IPS-18a (cell line): ENCODE data around the gene TMEM167B.

ENCODE experiments used
- H3K27ac ChIP-seq: one replicate; pipeline ENCODE4 v1.5.1; 2013; ENCODE audit warnings: low read length
- H3K27me3 ChIP-seq: one replicate; pipeline ENCODE4 v1.6.1; 2013; ENCODE audit warnings: mild to moderate bottlenecking, low read length; ENCODE audit not compliant: control insufficient read depth, insufficient read depth
- H3K36me3 ChIP-seq: one replicate; pipeline ENCODE4 v1.6.1; 2013; ENCODE audit warnings: low read depth, low read length; ENCODE audit not compliant: control insufficient read depth
- H3K4me1 ChIP-seq: one replicate; pipeline ENCODE4 v1.6.1; 2013; ENCODE audit warnings: low read depth, low read length; ENCODE audit not compliant: control insufficient read depth
- H3K4me3 ChIP-seq: one replicate; pipeline ENCODE4 v1.5.1; 2013; ENCODE audit warnings: low read length
- H3K9ac ChIP-seq: one replicate; pipeline ENCODE4 v1.6.1; 2013; ENCODE audit warnings: mild to moderate bottlenecking, low read length, moderate library complexity
- H3K9me3 ChIP-seq: one replicate; pipeline ENCODE4 v1.6.1; 2013; ENCODE audit warnings: low read depth, low read length; ENCODE audit not compliant: control insufficient read depth

The TMEM167B gene

DNA sequence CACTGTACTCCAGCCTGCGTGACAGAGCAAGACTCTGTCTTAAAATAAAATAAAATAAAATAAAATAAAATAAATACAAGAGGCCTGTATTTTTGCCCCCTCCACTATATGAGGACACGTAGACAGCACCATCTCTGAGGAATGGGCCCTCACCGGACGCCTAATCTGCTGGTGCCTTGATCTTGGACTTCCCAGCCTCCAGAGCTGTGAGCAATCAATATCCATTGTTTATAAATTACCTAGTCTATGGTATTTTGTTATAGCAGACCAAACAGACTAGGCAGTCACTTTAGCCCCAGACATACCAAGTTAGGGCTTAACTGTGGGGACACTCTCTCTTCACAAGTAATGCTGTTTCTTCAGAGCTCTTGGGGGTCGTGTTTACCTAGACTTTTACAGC is 29.8 kb downstream of the TMEM167B start:
- H3K4me3 ChIP-seq = no peak overlapping the region
- peaks cover 10% of the 10 kb centered on the region for H3K27me3 ChIP-seq
- H3K36me3 ChIP-seq = no peaks in the 10 kb centered on the region
- H3K4me1 ChIP-seq = no peaks in the 10 kb centered on the region
- H3K27ac ChIP-seq = no peak overlapping the region
- H3K9ac ChIP-seq = no peak overlapping the region
- no peaks in the 10 kb centered on the region for H3K9me3 ChIP-seq

DNA sequence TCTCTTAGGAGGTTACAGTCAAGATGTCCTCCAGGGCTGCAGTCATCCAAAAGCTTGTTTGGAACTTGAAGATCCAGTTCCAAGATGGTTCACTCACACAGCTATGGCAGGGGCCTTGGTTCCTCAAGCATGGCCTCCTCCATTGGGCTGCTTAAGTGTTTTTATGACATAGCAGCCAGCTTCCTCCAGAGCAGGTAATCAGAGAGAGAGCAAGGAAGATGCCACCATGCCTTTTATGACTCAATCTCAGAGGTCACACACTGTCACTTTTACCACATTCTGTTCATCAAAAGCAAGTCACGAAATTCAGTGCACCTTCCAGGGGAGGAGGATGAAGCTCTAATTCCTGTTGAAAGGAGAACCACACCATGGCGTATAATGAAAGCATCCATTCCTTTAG is 40.5 kb downstream of the TMEM167B start:
- Histone ChIP-seq H3K27me3 (no peaks in the 10 kb centered on the region), H3K4me3 (no peak overlapping the region), H3K4me1 (no peaks in the 10 kb centered on the region), H3K27ac (no peak overlapping the region), H3K9me3 (no peaks in the 10 kb centered on the region), H3K9ac (no peak overlapping the region), H3K36me3 (no peaks in the 10 kb centered on the region)

DNA sequence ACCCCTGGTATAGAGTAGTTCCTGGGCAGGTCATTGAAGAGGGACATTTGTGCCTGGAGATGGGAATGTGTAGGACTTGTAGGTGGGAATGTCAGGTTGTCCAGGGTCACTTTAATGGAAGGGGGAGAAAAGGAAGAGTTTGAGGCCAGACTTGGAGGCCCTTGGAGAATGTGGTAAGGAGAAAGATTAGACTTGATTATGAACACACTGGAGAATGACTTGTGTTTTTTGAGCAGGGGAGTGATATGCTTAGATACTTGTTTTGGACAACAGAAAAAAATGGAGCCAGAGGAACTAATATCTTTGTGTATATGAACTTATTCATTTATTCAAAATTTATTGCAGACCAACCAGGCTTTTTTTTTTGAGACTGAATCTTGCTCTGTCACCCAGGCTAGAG is 41.2 kb downstream of the TMEM167B start:
- H3K27ac ChIP-seq = no peak overlapping the region
- no peaks in the 10 kb centered on the region for H3K27me3 ChIP-seq
- H3K9me3 ChIP-seq = no peaks in the 10 kb centered on the region
- H3K36me3 ChIP-seq = no peaks in the 10 kb centered on the region
- no peaks in the 10 kb centered on the region for H3K4me1 ChIP-seq
- H3K9ac ChIP-seq = no peak overlapping the region
- H3K4me3 ChIP-seq = no peak overlapping the region

DNA sequence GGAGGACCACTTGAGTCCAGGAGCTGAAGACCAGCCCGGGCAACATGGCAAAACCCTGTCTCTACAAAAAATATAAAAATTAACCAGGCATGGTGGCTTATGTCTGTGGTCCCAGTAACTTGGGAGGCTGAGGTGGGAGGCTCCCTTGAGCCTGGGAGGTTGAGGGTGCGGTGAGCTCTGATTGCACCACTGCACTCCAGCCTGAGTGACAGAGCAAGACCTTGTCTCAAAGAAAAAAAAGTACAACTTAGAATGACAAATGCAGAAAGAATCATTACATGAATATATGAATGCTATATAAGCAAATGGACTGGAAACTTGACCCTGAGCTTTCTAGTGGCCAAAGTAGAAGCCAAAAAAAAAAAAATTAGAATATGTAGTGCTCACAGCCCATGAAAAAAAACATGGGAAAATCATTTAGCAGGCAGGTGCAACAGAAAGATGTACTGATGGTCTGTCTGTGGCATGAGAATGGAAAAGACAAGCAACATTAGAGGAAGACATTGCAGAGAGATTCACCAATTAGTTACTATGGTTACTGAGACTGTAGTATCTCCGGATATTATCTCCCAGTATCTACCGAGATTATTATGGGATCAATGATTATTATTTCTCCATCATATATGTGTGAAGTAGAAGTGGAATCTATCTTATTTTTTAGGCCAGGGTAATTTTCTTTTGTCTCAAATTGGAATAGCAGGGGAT is 42.6 kb downstream of the TMEM167B start:
- no peak overlapping the region for H3K27ac ChIP-seq
- H3K9me3 ChIP-seq = no peaks in the 10 kb centered on the region
- no peak overlapping the region for H3K9ac ChIP-seq
- no peak overlapping the region for H3K4me3 ChIP-seq
- H3K36me3 ChIP-seq = no peaks in the 10 kb centered on the region
- no peaks in the 10 kb centered on the region for H3K4me1 ChIP-seq
- no peaks in the 10 kb centered on the region for H3K27me3 ChIP-seq

DNA sequence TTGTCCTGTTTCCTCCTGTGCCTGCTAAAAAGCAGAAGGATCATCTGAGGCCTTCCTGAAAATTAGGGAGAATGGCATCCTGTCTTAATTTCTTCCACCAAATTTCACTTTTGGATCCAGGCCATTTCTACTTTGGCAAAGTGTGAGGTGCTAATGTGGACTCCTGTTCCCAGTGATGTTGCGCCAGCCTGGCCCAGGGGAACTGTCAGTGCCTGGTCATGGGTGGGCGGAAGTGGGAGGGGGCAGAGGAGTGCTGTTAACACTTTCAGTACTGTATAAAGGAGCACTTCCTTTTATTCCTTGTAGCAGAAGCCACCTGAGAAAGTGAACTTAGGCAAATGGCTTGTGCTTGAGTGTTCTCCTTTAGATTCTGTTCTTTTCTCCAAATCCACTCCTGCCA is 43.3 kb downstream of the TMEM167B start:
- H3K9ac ChIP-seq = no peak overlapping the region
- no peak overlapping the region for H3K27ac ChIP-seq
- no peaks in the 10 kb centered on the region for H3K9me3 ChIP-seq
- no peaks in the 10 kb centered on the region for H3K4me1 ChIP-seq
- H3K36me3 ChIP-seq = no peaks in the 10 kb centered on the region
- H3K27me3 ChIP-seq = no peaks in the 10 kb centered on the region
- H3K4me3 ChIP-seq = no peak overlapping the region

DNA sequence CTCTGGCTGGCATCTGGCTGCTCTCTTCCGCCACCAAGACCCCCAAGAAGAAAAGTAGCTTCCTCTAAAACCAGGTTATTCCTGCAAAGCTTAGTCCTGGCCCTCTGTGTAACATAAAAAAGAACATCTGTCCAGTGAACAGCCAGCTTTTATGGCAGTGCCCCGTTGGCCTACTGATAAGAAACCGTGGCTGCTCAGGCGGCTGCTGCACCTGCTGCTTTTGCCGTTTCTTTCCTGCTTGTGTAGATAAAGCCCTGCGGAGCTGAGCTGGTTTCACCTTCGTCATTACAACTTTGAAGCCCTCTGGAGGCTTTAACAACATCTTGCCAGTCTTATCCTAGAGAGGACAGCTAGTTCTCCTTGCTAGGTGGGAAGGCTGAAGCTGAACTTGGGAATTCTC is 43.9 kb downstream of the TMEM167B start:
- no peaks in the 10 kb centered on the region for H3K9me3 ChIP-seq
- no peaks in the 10 kb centered on the region for H3K4me1 ChIP-seq
- no peaks in the 10 kb centered on the region for H3K36me3 ChIP-seq
- H3K4me3 ChIP-seq = no peak overlapping the region
- H3K9ac ChIP-seq = no peak overlapping the region
- no peak overlapping the region for H3K27ac ChIP-seq
- no peaks in the 10 kb centered on the region for H3K27me3 ChIP-seq

DNA sequence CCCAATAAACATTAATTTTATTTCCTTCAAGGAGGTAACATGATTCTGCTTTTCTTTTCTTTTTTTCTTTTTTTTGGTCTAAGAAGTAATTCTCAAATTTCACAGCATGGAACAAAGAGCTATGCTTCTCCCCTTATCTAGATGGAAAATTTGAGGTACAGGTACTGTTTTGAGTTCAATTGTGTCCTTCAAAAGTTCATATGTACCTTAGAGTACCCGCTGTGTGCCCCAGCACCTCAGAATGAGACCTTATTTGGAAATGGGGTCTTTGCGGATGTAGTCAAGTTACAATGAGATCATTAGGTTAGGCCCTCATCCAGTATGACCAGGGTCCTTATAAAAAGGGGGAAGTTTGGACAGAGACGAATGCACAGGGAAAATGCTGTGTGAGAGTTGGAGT is 45.4 kb downstream of the TMEM167B start:
- H3K4me3 ChIP-seq = no peak overlapping the region
- no peaks in the 10 kb centered on the region for H3K36me3 ChIP-seq
- H3K27me3 ChIP-seq = no peaks in the 10 kb centered on the region
- H3K27ac ChIP-seq = no peak overlapping the region
- H3K9ac ChIP-seq = no peak overlapping the region
- H3K4me1 ChIP-seq = no peaks in the 10 kb centered on the region
- H3K9me3 ChIP-seq = no peaks in the 10 kb centered on the region

DNA sequence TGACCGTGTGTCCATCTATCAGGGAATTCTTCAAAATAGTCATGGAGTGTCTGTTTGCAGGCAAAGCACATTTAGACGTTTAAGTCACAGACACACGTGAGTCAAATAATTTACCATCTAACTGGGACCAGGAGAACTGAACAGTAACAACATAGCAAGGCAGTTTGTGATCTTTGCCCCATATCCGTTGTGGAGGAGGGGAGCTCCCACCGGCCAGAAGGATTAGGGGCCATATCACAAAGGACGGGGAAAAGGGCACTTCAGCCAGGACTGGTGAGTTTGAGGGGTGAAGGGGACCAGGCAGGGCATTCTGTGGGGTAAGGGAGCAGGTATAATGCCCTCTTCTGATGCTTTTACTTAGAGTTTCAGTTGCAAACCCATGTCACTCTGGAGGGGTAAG is 46.2 kb downstream of the TMEM167B start:
- Histone ChIP-seq H3K27me3 (no peaks in the 10 kb centered on the region), H3K4me3 (no peak overlapping the region), H3K9me3 (no peaks in the 10 kb centered on the region), H3K36me3 (no peaks in the 10 kb centered on the region), H3K27ac (no peak overlapping the region), H3K9ac (no peak overlapping the region), H3K4me1 (no peaks in the 10 kb centered on the region)

DNA sequence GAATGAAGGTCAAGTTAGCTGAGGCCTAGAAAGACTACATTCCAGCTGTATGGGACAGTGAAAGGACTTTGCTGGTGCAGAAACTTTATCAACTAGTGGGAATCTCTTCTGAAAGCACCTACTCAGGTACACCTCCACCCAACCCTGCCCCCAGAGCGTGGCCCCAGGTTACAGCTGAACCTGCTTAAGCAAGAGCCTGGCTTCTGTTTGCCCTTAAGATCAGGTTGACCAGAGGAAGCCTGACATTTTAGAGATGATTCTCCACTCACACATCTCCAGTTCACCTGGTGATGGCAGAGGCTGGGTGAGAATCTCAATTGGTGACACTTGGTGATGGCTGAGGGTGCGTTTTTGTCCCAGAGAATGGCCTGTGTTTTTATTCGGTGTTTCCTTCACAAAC is 47.4 kb downstream of the TMEM167B start:
- Histone ChIP-seq H3K4me1 (no peaks in the 10 kb centered on the region), H3K36me3 (no peaks in the 10 kb centered on the region), H3K9me3 (no peaks in the 10 kb centered on the region), H3K4me3 (no peak overlapping the region), H3K27ac (no peak overlapping the region), H3K9ac (no peak overlapping the region), H3K27me3 (no peaks in the 10 kb centered on the region)

DNA sequence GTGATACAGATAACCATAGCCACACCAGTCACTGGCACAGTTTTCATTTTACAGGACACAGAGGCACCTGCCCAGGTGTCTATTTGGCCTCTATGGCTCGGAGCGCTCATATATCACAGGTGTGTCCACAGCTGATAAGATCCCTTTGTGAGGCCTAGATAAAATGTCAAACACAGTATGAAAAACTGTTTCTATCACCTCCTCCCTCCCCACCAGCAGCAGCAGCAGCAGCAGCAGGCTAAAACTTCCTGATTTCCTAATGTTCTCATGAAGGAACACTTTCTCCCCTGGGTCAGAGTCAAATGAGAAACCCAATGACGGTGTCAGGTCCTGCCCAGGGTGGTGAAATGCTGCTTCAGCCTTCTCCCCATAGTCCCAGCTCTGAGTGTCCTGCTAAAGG is 47.8 kb downstream of the TMEM167B start:
- Histone ChIP-seq H3K4me3 (no peak overlapping the region), H3K9ac (no peak overlapping the region), H3K36me3 (no peaks in the 10 kb centered on the region)

DNA sequence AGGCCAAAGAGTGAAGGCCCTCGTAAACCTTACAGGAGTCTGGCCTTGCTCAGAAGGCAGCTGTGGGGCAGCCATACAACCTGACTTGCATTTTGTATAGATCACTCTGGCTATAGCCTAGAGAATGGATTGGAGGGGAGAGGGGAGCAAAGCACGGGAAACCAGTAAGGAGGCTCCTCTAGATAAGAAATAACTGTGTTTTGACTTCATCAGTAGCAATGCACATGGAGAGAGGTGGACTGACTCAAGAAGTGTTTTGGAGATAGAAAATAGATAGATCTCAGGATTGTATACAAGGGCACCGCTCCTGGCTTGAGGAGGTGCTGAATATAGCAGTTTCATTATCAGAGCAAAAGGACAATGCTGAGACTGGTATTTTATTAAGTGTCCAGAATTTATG is 49.8 kb downstream of the TMEM167B start:
- H3K4me3 ChIP-seq = no peak overlapping the region
- H3K27ac ChIP-seq = no peak overlapping the region
- H3K9ac ChIP-seq = no peak overlapping the region
- no peaks in the 10 kb centered on the region for H3K36me3 ChIP-seq
- no peaks in the 10 kb centered on the region for H3K9me3 ChIP-seq
- no peaks in the 10 kb centered on the region for H3K27me3 ChIP-seq
- no peaks in the 10 kb centered on the region for H3K4me1 ChIP-seq

More for the DNA sequence above, 47.8 kb downstream of the TMEM167B start:
- no peaks in the 10 kb centered on the region for H3K4me1 ChIP-seq
- H3K9me3 ChIP-seq = no peaks in the 10 kb centered on the region
- H3K27ac ChIP-seq = no peak overlapping the region
- no peaks in the 10 kb centered on the region for H3K27me3 ChIP-seq

DNA sequence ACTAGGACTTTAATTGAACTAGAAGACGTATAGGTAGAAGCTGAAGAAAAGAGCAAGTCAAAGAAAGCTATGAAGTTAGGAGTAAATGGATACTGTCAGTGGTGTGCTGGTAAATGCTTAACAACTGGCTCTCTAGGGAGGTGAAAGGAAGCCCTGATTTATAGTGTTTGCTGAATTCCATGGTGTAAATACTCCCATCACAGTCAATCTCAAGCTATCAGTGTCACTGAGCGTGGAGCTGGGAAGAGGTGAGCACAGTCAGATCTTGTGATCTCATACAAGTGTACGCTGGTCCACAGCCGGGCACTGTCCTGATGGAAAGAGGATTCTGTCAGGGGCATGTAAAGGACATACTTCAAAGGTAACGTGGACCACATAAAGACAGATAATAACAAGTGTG is 51.7 kb downstream of the TMEM167B start:
- H3K27ac ChIP-seq = no peak overlapping the region
- H3K9ac ChIP-seq = no peak overlapping the region
- no peaks in the 10 kb centered on the region for H3K4me1 ChIP-seq
- H3K4me3 ChIP-seq = no peak overlapping the region
- H3K36me3 ChIP-seq = no peaks in the 10 kb centered on the region
- no peaks in the 10 kb centered on the region for H3K27me3 ChIP-seq
- no peaks in the 10 kb centered on the region for H3K9me3 ChIP-seq
